ENCODE data around the gene CACNG3. TPM values are rescaled to one million over a fixed set of nuclear protein-coding genes. Genes with fewer than 3 reads are reported as not detected.
A peak's percentile ranks its signal among the peaks of the same experiment; 100 is the strongest.
"Not testable (repeated sequence)": the region's sequence is repeated elsewhere in the genome, so short reads cannot be mapped to it uniquely, and the experiment has no call there.

The CACNG3 gene
- polyA plus RNA-seq, 5 donors = not detected

DNA sequence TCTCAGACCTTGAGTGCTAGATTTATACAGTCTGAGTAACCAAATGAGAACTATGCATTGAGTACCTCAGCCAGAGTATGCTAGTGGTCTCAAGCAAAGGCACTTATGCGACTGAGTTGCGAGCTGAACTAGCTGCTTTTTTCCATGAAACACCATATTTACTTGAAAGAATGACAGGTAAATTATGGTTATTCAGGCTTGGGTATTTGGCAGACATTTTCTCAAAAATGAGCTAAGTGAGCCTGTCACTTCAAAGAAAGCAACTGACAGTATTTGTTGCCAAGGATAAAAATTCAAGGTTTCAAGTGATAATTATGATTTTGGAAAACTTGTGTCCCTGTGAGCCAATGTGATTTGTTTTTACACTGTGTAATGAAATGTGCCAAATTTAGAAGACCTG, 19.3 kb downstream of the CACNG3 start:
- no peak for DNase-seq

- no peak for DNase-seq
These were observed 23.9 kb downstream of the CACNG3 start for GRCh38 chr16:24279982-24280515.

- no peak for DNase-seq
These were observed 25.3 kb downstream of the CACNG3 start for GRCh38 chr16:24281466-24281865.

DNA sequence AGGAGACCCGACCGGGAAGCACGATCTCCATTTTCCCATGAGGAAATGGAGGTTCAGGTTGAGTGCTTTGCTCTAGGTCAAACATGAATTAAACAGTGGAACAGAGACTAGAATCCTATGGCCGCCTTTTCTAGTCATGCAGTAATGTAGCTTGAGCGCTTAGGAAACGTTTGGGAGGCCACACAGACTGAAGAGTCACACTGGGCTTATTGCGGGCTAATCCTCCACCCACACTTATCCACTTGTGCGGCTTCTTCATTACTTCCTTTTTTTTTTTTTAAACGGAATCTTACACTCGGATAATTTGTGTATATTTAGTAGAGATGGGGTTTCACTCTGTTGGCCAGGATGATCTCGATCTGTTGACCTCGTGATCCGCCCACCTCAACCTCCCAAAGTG, 26.0 kb downstream of the CACNG3 start:
- no peak for DNase-seq

- DNase-seq = no peak
These were observed 30.7 kb downstream of the CACNG3 start for GRCh38 chr16:24286741-24287405.

- DNase-seq = peak; percentile 1 to 2
These were observed 32.4 kb downstream of the CACNG3 start for GRCh38 chr16:24288516-24288915.

- DNase-seq = no peak
These were observed 33.1 kb downstream of the CACNG3 start for GRCh38 chr16:24289166-24289700.

DNA sequence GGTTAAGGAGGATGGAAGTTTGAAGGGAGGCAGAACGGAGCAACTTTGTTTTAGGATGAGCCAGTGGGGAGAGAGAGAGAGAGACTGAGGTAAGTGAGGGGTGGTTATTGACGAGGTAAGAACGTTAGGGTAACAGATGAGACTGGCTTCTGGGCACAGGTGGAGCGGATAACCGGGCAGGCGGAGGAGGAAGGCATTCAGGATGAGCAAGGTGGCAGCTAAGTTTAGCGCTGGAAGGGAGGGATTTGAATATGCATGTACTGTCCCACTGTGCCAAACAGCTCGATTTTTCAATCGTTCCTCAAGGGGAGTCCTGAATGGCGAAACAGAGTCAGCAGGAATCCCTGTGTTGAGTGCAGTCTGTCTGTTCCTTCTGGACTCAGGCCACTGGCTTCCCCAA, 35.8 kb downstream of the CACNG3 start:
- DNase-seq = no peak

- no peak for DNase-seq
These were observed 38.0 kb downstream of the CACNG3 start for GRCh38 chr16:24294131-24294530.

DNA sequence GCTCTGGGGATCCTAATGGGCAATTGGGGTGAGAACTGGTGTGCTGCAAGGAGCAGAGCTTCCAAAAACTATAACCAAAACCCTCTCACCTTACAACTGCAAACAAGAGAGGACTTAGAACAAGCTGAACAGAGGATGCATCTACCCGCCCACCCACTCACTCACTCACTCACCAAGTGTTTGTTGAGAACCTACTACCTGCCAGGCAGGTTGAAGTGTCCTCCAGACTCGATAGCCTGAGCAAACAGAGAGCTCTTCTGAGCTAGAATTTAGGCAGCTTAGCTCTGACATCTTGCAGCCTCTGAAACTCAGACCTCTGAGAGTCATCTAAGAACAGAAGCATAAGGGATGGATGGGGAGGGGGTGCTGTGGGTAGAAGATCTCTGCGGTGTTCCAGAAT, 41.2 kb downstream of the CACNG3 start:
- no peak for DNase-seq

DNA sequence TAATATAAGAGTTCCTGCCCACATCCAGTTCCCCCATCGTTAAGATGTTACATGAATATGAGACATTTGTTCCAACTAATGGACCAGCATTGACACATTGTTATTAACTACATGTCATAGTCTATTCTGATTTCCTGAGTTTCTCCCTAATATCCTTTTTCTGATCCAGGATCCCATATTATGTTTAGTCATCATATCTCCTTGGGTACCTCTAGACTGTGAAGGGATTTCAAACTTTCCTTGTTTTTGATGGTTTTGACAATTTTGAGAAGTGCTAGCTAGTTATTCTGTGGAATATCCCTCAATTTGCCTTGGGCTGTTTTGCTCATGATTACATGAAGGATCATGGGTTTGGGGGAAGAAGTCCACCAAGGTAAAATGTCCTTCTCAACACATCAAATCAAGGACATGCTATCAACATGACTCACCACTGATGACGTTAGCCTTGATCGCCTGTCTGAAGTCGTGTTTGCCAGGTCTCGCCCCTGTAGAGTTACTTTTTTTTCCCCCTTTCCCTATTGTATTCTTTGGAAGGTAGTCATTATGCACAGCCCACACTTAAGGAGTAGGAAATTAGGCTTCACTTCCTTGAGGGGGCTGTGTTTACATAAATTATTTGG, 42.5 kb downstream of the CACNG3 start:
- DNase-seq = no peak

GRCh38 chr16:24300750-24301149, 44.6 kb downstream of the CACNG3 start:
- not testable (repeated sequence) for DNase-seq

DNA sequence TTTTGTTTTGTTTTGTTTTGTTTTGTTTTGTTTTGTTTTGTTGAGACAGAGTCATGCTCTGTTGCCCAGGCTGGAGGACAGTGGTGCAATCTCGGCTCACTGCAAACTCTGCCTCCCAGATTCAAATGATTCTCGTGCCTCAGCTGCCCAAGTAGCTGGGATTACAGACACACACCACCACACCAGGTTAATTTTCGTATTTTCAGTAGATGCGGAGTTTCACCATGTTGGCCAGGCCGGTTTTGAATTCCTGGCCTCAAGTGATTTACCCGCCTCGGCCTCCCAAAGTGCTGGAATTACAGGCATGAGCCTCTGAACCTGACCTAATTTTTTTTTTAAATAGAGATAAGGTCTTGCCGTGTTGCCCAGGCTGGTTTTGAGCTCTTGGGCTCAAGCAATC, 46.5 kb downstream of the CACNG3 start:
- no peak for DNase-seq

DNA sequence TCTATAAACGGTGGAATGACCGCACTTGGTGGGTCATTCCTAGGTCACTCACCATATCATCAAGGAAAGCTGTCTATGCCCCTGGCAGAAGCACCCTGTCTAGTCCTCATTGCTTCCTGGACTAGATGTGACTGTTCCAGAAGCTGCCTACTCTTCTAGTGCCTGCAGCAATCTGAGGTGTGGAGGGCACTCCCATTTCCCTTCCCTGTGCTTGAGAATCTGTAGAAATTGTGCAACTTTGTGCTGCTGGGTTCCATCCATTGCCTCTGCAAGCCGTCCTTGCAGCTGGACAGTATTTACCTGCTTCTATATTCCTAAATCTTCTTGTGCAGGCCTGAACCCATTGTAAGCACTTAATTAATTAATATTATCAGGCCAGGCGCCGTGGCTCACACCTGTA, 52.1 kb downstream of the CACNG3 start:
- DNase-seq = no peak

- no peak for DNase-seq
These were observed 53.4 kb downstream of the CACNG3 start for GRCh38 chr16:24309258-24310142.

DNA sequence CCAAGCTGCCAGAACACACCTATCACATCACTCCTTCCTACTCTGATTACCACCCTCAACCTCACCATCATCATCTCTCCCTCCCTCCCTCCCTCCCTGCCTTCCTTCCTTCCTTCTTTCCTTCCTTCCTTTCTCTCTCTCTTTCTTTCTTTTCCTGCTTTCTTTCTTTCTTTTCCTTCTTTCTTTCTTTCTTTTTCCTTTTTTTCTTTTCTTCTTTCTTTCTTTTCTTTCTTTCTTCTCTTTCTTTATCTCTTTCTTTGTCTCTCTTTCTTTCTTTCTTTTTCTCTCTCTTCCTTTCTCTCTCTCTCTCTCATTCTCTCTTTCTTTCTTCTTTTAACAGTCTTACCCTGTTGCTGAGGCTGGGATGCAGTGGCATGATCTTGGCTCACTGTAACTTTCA, 59.2 kb downstream of the CACNG3 start:
- no peak for DNase-seq

- DNase-seq = no peak
These were observed 62.5 kb downstream of the CACNG3 start for GRCh38 chr16:24318680-24319079.

GRCh38 chr16:24319126-24319814, 63.1 kb downstream of the CACNG3 start:
- no peak for DNase-seq

GRCh38 chr16:24322106-24322505, 66.0 kb downstream of the CACNG3 start:
- no peak for DNase-seq

- DNase-seq = no peak
These were observed 68.3 kb downstream of the CACNG3 start for GRCh38 chr16:24324421-24324820.

- no peak for DNase-seq
These were observed 72.8 kb downstream of the CACNG3 start for GRCh38 chr16:24328835-24329452.

Measured in right lung (tissue), 5 donors.